Measurements from ENCODE around the gene LRTM2. TPM values are rescaled to one million over a fixed set of nuclear protein-coding genes. Genes with fewer than 3 reads are reported as not detected.

The LRTM2 gene
- total RNA-seq, 1 experiment from 2014 or later = not detected

GRCh38 chr12:1797991-1798640 is 22.2 kb upstream of the LRTM2 start:
- no peak for DNase-seq (ENCODE audit: low read depth)

- no peak for DNase-seq (ENCODE audit: low read depth)
These were observed 21.7 kb upstream of the LRTM2 start for GRCh38 chr12:1798641-1799020.

- no peak for DNase-seq (ENCODE audit: low read depth)
These were observed 21.1 kb upstream of the LRTM2 start for GRCh38 chr12:1799051-1799881.

GRCh38 chr12:1799882-1800400 is 20.4 kb upstream of the LRTM2 start:
- DNase-seq (ENCODE audit: low read depth) = no peak

GRCh38 chr12:1800401-1801302 is 19.7 kb upstream of the LRTM2 start:
- no peak for DNase-seq (ENCODE audit: low read depth)

- no peak for DNase-seq (ENCODE audit: low read depth)
These were observed 18.9 kb upstream of the LRTM2 start for GRCh38 chr12:1801303-1801975.

- DNase-seq (ENCODE audit: low read depth) = no peak
These were observed 16.6 kb upstream of the LRTM2 start for GRCh38 chr12:1803736-1804135.

- peak; percentile 92 for DNase-seq (ENCODE audit: low read depth)
These were observed 15.6 kb upstream of the LRTM2 start for GRCh38 chr12:1804545-1805332.

- DNase-seq (ENCODE audit: low read depth) = no peak
These were observed 14.8 kb upstream of the LRTM2 start for GRCh38 chr12:1805441-1806081.

GRCh38 chr12:1806301-1807086 is 13.9 kb upstream of the LRTM2 start:
- no peak for DNase-seq (ENCODE audit: low read depth)

GRCh38 chr12:1807087-1807860 is 13.1 kb upstream of the LRTM2 start:
- DNase-seq (ENCODE audit: low read depth) = no peak

GRCh38 chr12:1808036-1808797 is 12.1 kb upstream of the LRTM2 start:
- DNase-seq (ENCODE audit: low read depth) = no peak

GRCh38 chr12:1808798-1809480 is 11.4 kb upstream of the LRTM2 start:
- no peak for DNase-seq (ENCODE audit: low read depth)

- DNase-seq (ENCODE audit: low read depth) = no peak
These were observed 10.7 kb upstream of the LRTM2 start for GRCh38 chr12:1809591-1810190.

- peak; percentile 80 for DNase-seq (ENCODE audit: low read depth)
These were observed 10.0 kb upstream of the LRTM2 start for GRCh38 chr12:1810201-1810930.

GRCh38 chr12:1810931-1811280 is 9.5 kb upstream of the LRTM2 start:
- no peak for DNase-seq (ENCODE audit: low read depth)

Measured in Daoy (cell line).